ENCODE measurements around the gene EFNA5.
A peak's percentile ranks its signal among the peaks of the same experiment; 100 is the strongest.

EFNA5 gene

GRCh38 chr5:107571621-107572536, 98.9 kb downstream of the EFNA5 start:
- peak; percentile 51 for DNase-seq (ENCODE audit: low read depth)

GRCh38 chr5:107570805-107571531, 99.8 kb downstream of the EFNA5 start:
- DNase-seq (ENCODE audit: low read depth) = no peak

- no peak for DNase-seq (ENCODE audit: low read depth)
Measured at GRCh38 chr5:107570181-107570580, 100.6 kb downstream of the EFNA5 start.

GRCh38 chr5:107567901-107568671, 102.7 kb downstream of the EFNA5 start:
- DNase-seq (ENCODE audit: low read depth) = no peak

GRCh38 chr5:107566986-107567385, 103.8 kb downstream of the EFNA5 start:
- no peak for DNase-seq (ENCODE audit: low read depth)

GRCh38 chr5:107565791-107566767, 104.7 kb downstream of the EFNA5 start:
- no peak for DNase-seq (ENCODE audit: low read depth)

- DNase-seq (ENCODE audit: low read depth) = no peak
Measured at GRCh38 chr5:107564931-107565372, 105.8 kb downstream of the EFNA5 start.

- no peak for DNase-seq (ENCODE audit: low read depth)
Measured at GRCh38 chr5:107563959-107564544, 106.7 kb downstream of the EFNA5 start.

GRCh38 chr5:107560377-107560776, 110.4 kb downstream of the EFNA5 start:
- no peak for DNase-seq (ENCODE audit: low read depth)

- DNase-seq (ENCODE audit: low read depth) = no peak
Measured at GRCh38 chr5:107558823-107559375, 111.8 kb downstream of the EFNA5 start.

GRCh38 chr5:107557051-107557658, 113.6 kb downstream of the EFNA5 start:
- no peak for DNase-seq (ENCODE audit: low read depth)

- no peak for DNase-seq (ENCODE audit: low read depth)
Measured at GRCh38 chr5:107556575-107556974, 114.2 kb downstream of the EFNA5 start.

GRCh38 chr5:107555425-107556090, 115.2 kb downstream of the EFNA5 start:
- DNase-seq (ENCODE audit: low read depth) = no peak

- DNase-seq (ENCODE audit: low read depth) = no peak
Measured at GRCh38 chr5:107554776-107555424, 115.8 kb downstream of the EFNA5 start.

GRCh38 chr5:107553117-107553555, 117.6 kb downstream of the EFNA5 start:
- DNase-seq (ENCODE audit: low read depth) = no peak

GRCh38 chr5:107551088-107551487, 119.6 kb downstream of the EFNA5 start:
- DNase-seq (ENCODE audit: low read depth) = no peak

- no peak for DNase-seq (ENCODE audit: low read depth)
Measured at GRCh38 chr5:107549567-107549966, 121.2 kb downstream of the EFNA5 start.

GRCh38 chr5:107548477-107548876, 122.3 kb downstream of the EFNA5 start:
- DNase-seq (ENCODE audit: low read depth) = no peak

- no peak for DNase-seq (ENCODE audit: low read depth)
Measured at GRCh38 chr5:107546719-107547118, 124.0 kb downstream of the EFNA5 start.

Data from HS-27A (cell line).